ENCODE results near the gene CRABP1. TPM values are rescaled to one million over a fixed set of nuclear protein-coding genes. Genes with fewer than 3 reads are reported as not detected.

Gene CRABP1
- total and polyA plus RNA-seq, 2 donors from 2014 or later: 61.0 TPM; not detected in 1

DNA sequence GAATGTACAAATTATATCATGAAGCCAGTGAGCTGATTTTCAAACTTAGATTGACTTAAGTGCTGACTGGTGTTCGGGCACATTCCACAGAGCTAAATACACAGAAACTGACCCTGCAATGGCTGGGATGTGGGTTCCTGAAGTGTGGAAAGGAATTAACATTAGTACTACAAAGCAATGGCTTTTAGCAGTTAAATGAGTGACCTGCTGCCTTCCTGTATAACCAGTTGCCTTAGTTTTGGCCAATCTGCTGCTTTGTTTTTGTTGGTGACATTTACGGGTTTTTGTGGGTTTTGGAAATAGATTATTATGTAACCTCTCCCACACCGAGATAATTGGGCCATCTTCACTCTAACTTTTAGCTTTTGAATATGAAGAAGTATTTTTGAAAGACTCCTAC lies 38.3 kb upstream of the CRABP1 start:
- intact Hi-C loops (cut with DNase I): no loop called here
- Histone ChIP-seq H3K9ac (ENCODE audit: low read length in 3 of 3) (no peak overlapping the region), H3K27ac (ENCODE audit: low read depth in 2 of 2, low read length in 2 of 2) (no peak overlapping the region), H3K4me1 (ENCODE audit: control insufficient read depth in 2 of 3, insufficient read depth in 2 of 3, low read depth in 1 of 3, low read length in 3 of 3) (no peaks in the 10 kb centered on the region), H3K36me3 (ENCODE audit: control insufficient read depth in 2 of 3, insufficient read depth in 3 of 3, low read length in 3 of 3) (no peaks in the 10 kb centered on the region), H3K9me3 (ENCODE audit: control insufficient read depth in 2 of 3, insufficient read depth in 1 of 3, low read length in 3 of 3) (no peaks in the 10 kb centered on the region), H3K27me3 (ENCODE audit: control insufficient read depth, insufficient read depth, low read length) (no peaks in the 10 kb centered on the region), H3K4me3 (ENCODE audit: low read length in 3 of 3) (no peak overlapping the region)
- TF ChIP-seq, protein P1, sequence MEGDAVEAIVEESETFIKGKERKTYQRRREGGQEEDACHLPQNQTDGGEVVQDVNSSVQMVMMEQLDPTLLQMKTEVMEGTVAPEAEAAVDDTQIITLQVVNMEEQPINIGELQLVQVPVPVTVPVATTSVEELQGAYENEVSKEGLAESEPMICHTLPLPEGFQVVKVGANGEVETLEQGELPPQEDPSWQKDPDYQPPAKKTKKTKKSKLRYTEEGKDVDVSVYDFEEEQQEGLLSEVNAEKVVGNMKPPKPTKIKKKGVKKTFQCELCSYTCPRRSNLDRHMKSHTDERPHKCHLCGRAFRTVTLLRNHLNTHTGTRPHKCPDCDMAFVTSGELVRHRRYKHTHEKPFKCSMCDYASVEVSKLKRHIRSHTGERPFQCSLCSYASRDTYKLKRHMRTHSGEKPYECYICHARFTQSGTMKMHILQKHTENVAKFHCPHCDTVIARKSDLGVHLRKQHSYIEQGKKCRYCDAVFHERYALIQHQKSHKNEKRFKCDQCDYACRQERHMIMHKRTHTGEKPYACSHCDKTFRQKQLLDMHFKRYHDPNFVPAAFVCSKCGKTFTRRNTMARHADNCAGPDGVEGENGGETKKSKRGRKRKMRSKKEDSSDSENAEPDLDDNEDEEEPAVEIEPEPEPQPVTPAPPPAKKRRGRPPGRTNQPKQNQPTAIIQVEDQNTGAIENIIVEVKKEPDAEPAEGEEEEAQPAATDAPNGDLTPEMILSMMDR (IDR thresholded peaks at IDR 0.05; ENCODE audit: borderline replicate concordance, extremely low read depth, insufficient read depth): no peak
- FAIRE-seq: no peak
- DNase-seq: peak in 2 of 5 donors; percentile 18 to 40

DNA sequence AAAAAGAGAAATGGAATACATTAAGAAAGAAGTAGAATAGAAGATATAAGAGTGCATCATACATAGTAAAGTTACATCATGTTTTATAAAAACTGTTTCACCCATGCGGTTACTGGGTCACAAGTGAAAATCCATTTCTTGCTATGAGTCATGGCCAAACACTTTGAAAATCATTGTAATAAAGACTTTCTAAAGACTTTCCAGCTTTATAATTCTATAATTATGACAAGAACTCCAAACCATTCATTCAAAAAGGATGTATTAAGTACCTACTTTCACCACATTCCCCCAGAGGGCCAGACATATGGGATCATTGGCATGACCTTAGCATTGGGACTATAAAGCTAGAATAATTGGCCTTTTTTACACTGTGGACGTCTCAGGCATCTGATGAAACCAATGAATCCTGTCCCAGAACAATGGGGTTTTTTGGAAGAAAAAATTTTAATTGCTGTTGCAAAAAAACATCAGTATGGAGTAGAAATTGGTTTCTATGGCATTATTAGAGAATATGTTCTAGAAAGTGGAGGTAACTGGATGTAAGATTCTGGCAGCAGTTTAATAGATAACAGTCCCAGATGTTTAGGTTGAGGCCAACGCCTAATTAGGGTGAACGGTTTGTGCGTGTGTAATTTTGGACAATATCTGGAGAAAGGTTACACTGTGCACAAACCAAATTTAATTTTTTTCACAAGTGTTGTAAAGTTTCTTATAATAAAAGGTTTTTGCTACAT lies 37.4 kb upstream of the CRABP1 start:
- Histone ChIP-seq H3K9ac (ENCODE audit: low read length in 3 of 3) (no peak overlapping the region), H3K27ac (ENCODE audit: low read depth in 2 of 2, low read length in 2 of 2) (no peak overlapping the region), H3K4me3 (ENCODE audit: low read length in 3 of 3) (no peak overlapping the region), H3K9me3 (ENCODE audit: control insufficient read depth in 2 of 3, insufficient read depth in 1 of 3, low read length in 3 of 3) (no peaks in the 10 kb centered on the region), H3K36me3 (ENCODE audit: control insufficient read depth in 2 of 3, insufficient read depth in 3 of 3, low read length in 3 of 3) (no peaks in the 10 kb centered on the region), H3K27me3 (ENCODE audit: control insufficient read depth, insufficient read depth, low read length) (no peaks in the 10 kb centered on the region), H3K4me1 (ENCODE audit: control insufficient read depth in 2 of 3, insufficient read depth in 2 of 3, low read depth in 1 of 3, low read length in 3 of 3) (no peaks in the 10 kb centered on the region)
- no peak for DNase-seq
- FAIRE-seq: no peak
- TF ChIP-seq, protein P1 (IDR thresholded peaks at IDR 0.05; ENCODE audit: borderline replicate concordance, extremely low read depth, insufficient read depth): no peak
- intact Hi-C loops (cut with DNase I): no loop called here

DNA sequence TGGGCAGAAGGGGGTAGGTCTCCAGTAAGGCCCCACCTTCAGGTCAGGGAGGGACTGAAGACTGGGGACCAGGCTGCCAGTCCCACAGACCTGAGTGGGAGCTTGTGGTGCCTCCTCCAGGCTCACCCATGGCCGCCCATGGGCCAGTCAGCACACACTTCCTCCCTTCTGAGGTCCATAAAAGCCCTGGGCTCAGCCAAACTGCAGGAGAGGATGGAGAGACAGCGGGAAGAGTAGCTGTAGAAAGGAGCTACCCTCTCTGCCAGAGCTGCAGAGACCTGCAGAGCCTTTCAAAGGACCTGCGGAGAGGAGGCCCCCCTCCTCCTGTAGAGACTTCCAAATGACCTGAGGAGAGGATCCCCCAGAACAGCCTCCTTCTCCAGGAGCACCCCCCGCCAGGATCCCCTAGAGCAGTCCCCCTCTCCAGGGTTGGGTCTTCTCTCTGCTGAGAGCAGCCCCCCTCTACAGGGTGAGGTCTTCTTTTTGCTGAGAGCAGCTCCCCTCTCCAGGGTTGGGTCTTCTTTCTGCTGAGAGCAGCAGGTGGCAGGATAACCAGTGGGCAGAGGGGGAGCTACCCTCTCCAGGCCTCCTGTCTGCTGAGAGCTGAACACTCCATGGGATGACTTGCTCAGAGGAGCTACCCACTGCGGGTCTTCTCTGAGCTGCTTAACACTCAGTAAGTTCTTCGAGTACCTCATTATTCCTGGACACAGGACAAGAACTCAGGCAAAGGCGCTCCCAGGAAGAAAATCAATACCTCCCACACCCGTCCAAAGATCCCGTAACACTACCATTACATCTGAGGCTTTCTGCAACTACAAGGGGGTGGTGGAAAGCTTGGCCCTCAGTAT lies 35.7 kb upstream of the CRABP1 start:
- FAIRE-seq: no peak
- TF ChIP-seq, protein P1 (IDR thresholded peaks at IDR 0.05; ENCODE audit: borderline replicate concordance, extremely low read depth, insufficient read depth): no peak
- intact Hi-C loops (cut with DNase I): loop anchor here (5.0 kb wide), 1 partner anchor 113 kb away; no protein-coding TSS in a partner anchor

More for the DNA sequence above, 35.7 kb upstream of the CRABP1 start:
- Histone ChIP-seq H3K9ac (ENCODE audit: low read length in 3 of 3) (no peak overlapping the region), H3K36me3 (ENCODE audit: control insufficient read depth in 2 of 3, insufficient read depth in 3 of 3, low read length in 3 of 3) (no peaks in the 10 kb centered on the region), H3K4me1 (ENCODE audit: control insufficient read depth in 2 of 3, insufficient read depth in 2 of 3, low read depth in 1 of 3, low read length in 3 of 3) (no peaks in the 10 kb centered on the region), H3K4me3 (ENCODE audit: low read length in 3 of 3) (no peak overlapping the region), H3K9me3 (ENCODE audit: control insufficient read depth in 2 of 3, insufficient read depth in 1 of 3, low read length in 3 of 3) (no peaks in the 10 kb centered on the region), H3K27ac (ENCODE audit: low read depth in 2 of 2, low read length in 2 of 2) (no peak overlapping the region), H3K27me3 (ENCODE audit: control insufficient read depth, insufficient read depth, low read length) (no peaks in the 10 kb centered on the region)
- no peak for DNase-seq
